GM12874 (cell line): ENCODE measurements around the gene RMND1.

Source experiments
- TF ChIP-seq, protein P1 (sequence below): IDR thresholded peaks from 2 replicates; pipeline ENCODE4 v1.5.1; 2011; ENCODE audit warnings: low read depth, mild to moderate bottlenecking, control low read depth, low read length, moderate library complexity; ENCODE audit not compliant: insufficient read depth

The RMND1 gene

DNA sequence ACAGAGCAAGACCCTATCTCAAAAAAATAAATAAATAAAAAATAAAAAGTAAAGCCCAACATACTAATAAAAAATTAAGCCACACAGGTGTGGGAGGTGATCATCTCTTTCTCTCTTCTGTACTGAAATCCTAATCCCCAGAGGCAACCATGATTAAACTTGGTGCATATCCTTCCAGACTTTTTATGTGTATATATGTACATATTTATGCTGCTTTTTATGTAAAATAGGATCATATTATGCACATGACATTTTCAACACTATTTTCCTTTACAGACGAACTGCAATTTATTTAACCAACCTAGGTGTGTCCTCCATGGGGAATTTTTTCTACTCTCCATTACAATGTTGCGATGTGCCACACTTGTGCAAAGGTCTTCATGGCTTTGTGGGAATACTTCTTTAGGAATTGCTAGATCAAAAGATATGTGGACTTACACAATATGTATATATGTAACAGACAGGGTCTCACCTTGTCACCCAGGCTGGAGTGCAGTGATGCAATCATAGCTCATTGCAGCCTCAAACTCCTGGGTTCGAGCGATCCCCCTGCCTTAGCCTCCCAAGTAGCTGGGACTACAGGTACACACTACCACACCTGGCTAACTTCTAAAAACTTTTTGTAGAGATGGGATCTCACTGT is 23.7 kb downstream of the RMND1 start:
- TF ChIP-seq, protein P1, sequence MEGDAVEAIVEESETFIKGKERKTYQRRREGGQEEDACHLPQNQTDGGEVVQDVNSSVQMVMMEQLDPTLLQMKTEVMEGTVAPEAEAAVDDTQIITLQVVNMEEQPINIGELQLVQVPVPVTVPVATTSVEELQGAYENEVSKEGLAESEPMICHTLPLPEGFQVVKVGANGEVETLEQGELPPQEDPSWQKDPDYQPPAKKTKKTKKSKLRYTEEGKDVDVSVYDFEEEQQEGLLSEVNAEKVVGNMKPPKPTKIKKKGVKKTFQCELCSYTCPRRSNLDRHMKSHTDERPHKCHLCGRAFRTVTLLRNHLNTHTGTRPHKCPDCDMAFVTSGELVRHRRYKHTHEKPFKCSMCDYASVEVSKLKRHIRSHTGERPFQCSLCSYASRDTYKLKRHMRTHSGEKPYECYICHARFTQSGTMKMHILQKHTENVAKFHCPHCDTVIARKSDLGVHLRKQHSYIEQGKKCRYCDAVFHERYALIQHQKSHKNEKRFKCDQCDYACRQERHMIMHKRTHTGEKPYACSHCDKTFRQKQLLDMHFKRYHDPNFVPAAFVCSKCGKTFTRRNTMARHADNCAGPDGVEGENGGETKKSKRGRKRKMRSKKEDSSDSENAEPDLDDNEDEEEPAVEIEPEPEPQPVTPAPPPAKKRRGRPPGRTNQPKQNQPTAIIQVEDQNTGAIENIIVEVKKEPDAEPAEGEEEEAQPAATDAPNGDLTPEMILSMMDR = no peak

DNA sequence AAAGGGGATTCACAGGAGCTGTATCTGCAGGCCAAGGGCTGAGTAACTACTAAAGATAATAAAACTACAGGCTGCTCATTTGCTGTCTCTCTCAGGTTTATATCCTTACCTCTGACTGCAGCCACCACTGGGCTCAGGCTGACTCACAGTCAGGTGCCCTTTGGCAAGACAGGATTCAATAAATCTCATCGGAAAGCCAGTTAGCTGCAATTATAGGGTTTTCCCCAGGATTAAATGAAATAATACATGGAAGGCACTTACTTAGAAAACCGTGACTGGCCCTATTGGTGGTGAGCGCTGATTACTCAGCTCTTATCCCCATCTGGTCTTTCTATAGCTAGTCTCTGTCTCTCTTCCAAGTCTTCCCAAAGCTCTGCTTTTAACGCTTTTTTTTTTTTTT is 26.4 kb downstream of the RMND1 start:
- TF ChIP-seq, protein P1 = no peak

DNA sequence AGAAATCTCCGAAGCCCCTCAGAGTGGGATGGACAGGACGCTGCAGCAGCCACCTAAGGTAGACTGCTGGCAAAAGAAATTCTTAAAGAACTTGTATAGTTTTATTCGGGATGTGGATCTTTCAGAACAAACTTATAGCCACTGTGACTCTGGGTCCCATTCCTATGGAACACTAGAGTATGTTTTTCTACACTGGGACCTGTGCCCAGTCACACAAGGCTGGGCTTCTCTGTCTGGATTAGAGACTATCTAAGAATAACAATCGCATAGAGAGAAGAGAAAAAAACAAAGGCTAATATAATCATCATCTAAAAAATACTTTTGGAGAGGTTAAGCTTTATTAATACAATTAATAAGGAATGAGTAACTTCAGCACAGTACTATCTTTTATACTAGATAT is 28.9 kb downstream of the RMND1 start:
- TF ChIP-seq, protein P1 = no peak

GRCh38 chr6:151417477-151417876 is 34.4 kb downstream of the RMND1 start:
- TF ChIP-seq, protein P1 = no peak

- TF ChIP-seq, protein P1 = no peak
Measured at GRCh38 chr6:151414641-151415260, 37.2 kb downstream of the RMND1 start.

DNA sequence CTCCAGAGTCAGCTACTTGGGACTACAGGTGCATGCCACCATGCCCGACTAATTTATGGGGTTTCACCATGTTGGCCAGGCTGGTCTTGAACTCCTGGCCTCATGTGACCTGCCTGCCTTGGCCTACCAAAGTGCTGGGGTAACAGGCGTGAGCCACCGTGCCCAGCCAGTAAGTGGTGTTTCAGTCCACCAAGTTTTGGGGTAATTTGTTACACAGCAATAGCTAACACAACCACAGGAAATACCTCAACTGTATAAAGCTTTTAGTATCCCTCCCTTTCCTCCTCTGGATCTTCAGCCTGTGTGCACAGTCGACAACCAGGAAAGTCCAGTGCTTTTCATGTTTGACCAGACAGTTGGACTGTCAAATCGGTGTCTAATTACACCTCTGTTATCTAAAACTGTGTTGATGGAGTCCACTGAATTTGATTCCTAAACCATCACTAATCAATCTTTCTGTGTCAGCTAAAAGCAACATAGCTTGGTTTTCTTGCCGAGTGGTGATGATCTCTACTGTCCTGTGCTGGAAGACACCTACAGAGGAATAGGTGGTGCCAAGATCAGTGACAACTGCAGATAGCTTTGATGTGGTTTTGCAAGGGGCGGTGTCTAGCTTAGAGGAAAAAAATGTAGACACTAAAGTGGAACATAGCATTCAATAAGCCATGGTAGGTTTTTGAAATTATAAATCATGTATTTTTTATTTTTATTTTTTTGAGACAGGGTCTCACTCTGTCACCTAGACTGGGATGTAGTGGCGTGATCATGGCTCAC is 38.4 kb downstream of the RMND1 start:
- TF ChIP-seq, protein P1 = no peak

DNA sequence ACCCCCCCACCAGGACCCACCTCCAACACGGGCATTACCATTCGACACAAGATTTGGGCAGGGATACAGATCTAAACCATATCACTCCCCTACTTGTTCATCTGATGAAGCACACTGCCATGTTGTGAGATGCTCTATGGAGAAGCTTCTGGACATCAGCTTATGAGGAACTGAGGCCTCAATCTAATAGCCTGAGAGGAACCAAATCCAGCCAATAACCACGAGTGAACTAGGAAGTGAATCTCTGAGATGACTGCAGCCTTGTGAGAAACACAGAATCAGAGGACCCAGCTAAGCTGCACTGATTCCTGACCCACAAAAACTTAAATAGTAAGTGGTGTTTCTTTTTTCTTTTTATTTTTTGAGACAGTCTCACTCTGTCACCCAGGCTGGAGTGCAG is 39.0 kb downstream of the RMND1 start:
- TF ChIP-seq, protein P1 = no peak
